A549 (cell line): ENCODE results near the gene SHF. TPM values are rescaled to one million over a fixed set of nuclear protein-coding genes. Genes with fewer than 3 reads are reported as not detected.

Source experiments
- ATAC-seq, 2 experiments: fragments of 200-7000 bp in 1 of 2; fragments of >200 bp in 1 of 2; cut with Nextera tagmentation in 1 of 2; cut with Tn5 transposase in 1 of 2; 3 replicates each; pipeline versions ENCODE4 v1.8.0 to v1.9.1; 2018 to 2020; ENCODE audit warnings: mild to moderate bottlenecking in 1 of 2, moderate library complexity in 1 of 2
- CTCF ChIA-PET: fragments of 300-600 bp; sonication (Branson Sonifier 250); formaldehyde crosslinking; extraction: SDS; loops from one replicate; lab custom pipeline; 2021; ENCODE audit warnings: antibody characterized with exemption, inconsistent platforms; lab: Yijun Ruan, JAX
- POLR2A ChIA-PET: fragments of 350-600 bp; formaldehyde crosslinking; extraction: SDS; loops from one replicate; lab custom pipeline; 2021; ENCODE audit warnings: antibody characterized with exemption, inconsistent platforms; lab: Yijun Ruan, JAX
- DNase-seq, 2 experiments: peaks; one replicate each; pipeline versions ENCODE4 v3.0.0 to v3.0.0-alpha.2; 2011 to 2016; ENCODE audit warnings: low read depth in 1 of 2, low spot score in 1 of 2
- FAIRE-seq: peaks from 2 replicates; lab custom pipeline; 2011; peaks lifted over from hg19 to GRCh38; lab: Jason Lieb, UNC
- H3K27ac ChIP-seq, 2 experiments: fragments of >200 bp; sonication (Bioruptor Twin); formaldehyde crosslinking; 3 replicates each; pipeline ENCODE4 v1.5.1; 2016 to 2017
- H3K4me1 ChIP-seq: fragments of >200 bp; sonication (Bioruptor Twin); formaldehyde crosslinking; 3 replicates; pipeline ENCODE4 v1.6.1; 2016
- H3K4me2 ChIP-seq: fragments of >200 bp; sonication (Bioruptor Twin); formaldehyde crosslinking; 3 replicates; pipeline ENCODE4 v1.6.1; 2016
- H3K4me3 ChIP-seq: fragments of >200 bp; sonication (Bioruptor Twin); formaldehyde crosslinking; 3 replicates; pipeline ENCODE4 v1.5.1; 2016
- H3K9me3 ChIP-seq: fragments of >200 bp; sonication (Bioruptor Twin); formaldehyde crosslinking; 3 replicates; pipeline ENCODE4 v1.6.1; 2016
- ATOH8 ChIP-seq: fragments of 250-450 bp; sonication (Bioruptor Pico); IDR thresholded peaks from 2 replicates; pipeline ENCODE4 v1.5.0; 2020; ENCODE audit warnings: low read depth, mild to moderate bottlenecking, moderate library complexity
- BCL3 ChIP-seq: fragments of >200 bp; sonication (Bioruptor Twin); formaldehyde crosslinking; IDR thresholded peaks from 3 replicates; pipeline ENCODE4 v1.6.1; 2016
- CBX8 ChIP-seq: fragments of 200-600 bp; sonication (generic); IDR thresholded peaks from 2 replicates; pipeline ENCODE4 v1.6.1; 2016
- CHD2 ChIP-seq: fragments of 150-350 bp; IDR thresholded peaks from 2 replicates; pipeline ENCODE4 v1.6.1; 2014; ENCODE audit warnings: low read length; ENCODE audit not compliant: partially characterized antibody
- EHF ChIP-seq: fragments of 250-450 bp; sonication (Bioruptor Pico); IDR thresholded peaks from 2 replicates; pipeline ENCODE4 v1.5.0; 2020; ENCODE audit warnings: mild to moderate bottlenecking
- ELK1 ChIP-seq: fragments of 150-350 bp; IDR thresholded peaks from 2 replicates; pipeline ENCODE4 v1.6.1; 2014; ENCODE audit warnings: low read depth, mild to moderate bottlenecking, low read length
- EP300 ChIP-seq, 2 experiments: fragments of >200 bp; sonication (Bioruptor Twin); formaldehyde crosslinking; IDR thresholded peaks; 2 replicates in 1 of 2; 3 replicates in 1 of 2; pipeline ENCODE4 v1.6.1; 2016 to 2017
- FOSB ChIP-seq: fragments of 250-450 bp; sonication (Bioruptor Pico); IDR thresholded peaks from 2 replicates; pipeline ENCODE4 v1.5.0; 2020; ENCODE audit warnings: mild to moderate bottlenecking, moderate library complexity
- GATA3 ChIP-seq: IDR thresholded peaks from 2 replicates; pipeline ENCODE4 v1.6.1; 2012; ENCODE audit warnings: borderline replicate concordance
- HDAC2 ChIP-seq: fragments of 200-600 bp; sonication (generic); IDR thresholded peaks from 2 replicates; pipeline ENCODE4 v1.6.1; 2016
- HEYL ChIP-seq: fragments of 250-450 bp; sonication (Bioruptor Pico); IDR thresholded peaks from 2 replicates; pipeline ENCODE4 v1.8.0; 2021; ENCODE audit warnings: mild to moderate bottlenecking, moderate library complexity
- HMGXB4 ChIP-seq: fragments of 250-450 bp; sonication (Bioruptor Pico); IDR thresholded peaks from 2 replicates; pipeline ENCODE4 v1.5.0; 2021; ENCODE audit warnings: mild to moderate bottlenecking, moderate library complexity, borderline replicate concordance
- HOXB5 ChIP-seq: fragments of 250-450 bp; sonication (Bioruptor Pico); IDR thresholded peaks from 2 replicates; pipeline ENCODE4 v1.5.0; 2020; ENCODE audit warnings: mild to moderate bottlenecking, moderate library complexity
- JUNB ChIP-seq: fragments of >200 bp; sonication (Bioruptor Twin); formaldehyde crosslinking; IDR thresholded peaks from 2 replicates; pipeline ENCODE4 v1.6.1; 2016
- MAX ChIP-seq: IDR thresholded peaks from 2 replicates; pipeline ENCODE4 v1.6.1; 2012
- NFE2L2 ChIP-seq: fragments of 150-350 bp; conservative IDR thresholded peaks from 2 replicates; pipeline ENCODE4 v1.6.1; 2014; ENCODE audit warnings: low read length
- NPAS2 ChIP-seq: fragments of 250-450 bp; sonication (Bioruptor Pico); IDR thresholded peaks from 2 replicates; pipeline ENCODE4 v1.8.0; 2022; ENCODE audit warnings: mild to moderate bottlenecking, moderate library complexity, borderline replicate concordance
- PBX3 ChIP-seq: IDR thresholded peaks from 2 replicates; pipeline ENCODE4 v1.6.1; 2012
- PHF8 ChIP-seq: fragments of 200-600 bp; sonication (generic); IDR thresholded peaks from 2 replicates; pipeline ENCODE4 v1.6.1; 2016; ENCODE audit warnings: low read depth, mild to moderate bottlenecking, antibody characterized with exemption, moderate library complexity, borderline replicate concordance
- POLR2A ChIP-seq: IDR thresholded peaks from 2 replicates; pipeline ENCODE4 v1.6.1; 2012; ENCODE audit warnings: mild to moderate bottlenecking, low read length
- POLR2AphosphoS2 ChIP-seq: conservative IDR thresholded peaks from 2 replicates; pipeline ENCODE4 v1.6.1; 2012; ENCODE audit warnings: low read length, improper control_type of control experiment, inconsistent platforms
- RARB ChIP-seq: fragments of 250-450 bp; sonication (Bioruptor Pico); IDR thresholded peaks from 2 replicates; pipeline ENCODE4 v1.8.0; 2021; ENCODE audit warnings: mild to moderate bottlenecking, moderate library complexity
- RCOR1 ChIP-seq: fragments of 150-350 bp; IDR thresholded peaks from 2 replicates; pipeline ENCODE4 v1.6.1; 2014; ENCODE audit warnings: antibody characterized with exemption, low read length, low read depth
- RFX5 ChIP-seq: fragments of 450-650 bp; IDR thresholded peaks from 2 replicates; pipeline ENCODE4 v1.7.1; 2014; ENCODE audit warnings: antibody characterized with exemption, mild to moderate bottlenecking, moderate library complexity
- RNF2 ChIP-seq: fragments of 200-600 bp; sonication (generic); IDR thresholded peaks from 2 replicates; pipeline ENCODE4 v1.6.1; 2016; ENCODE audit warnings: low read depth, mild to moderate bottlenecking, antibody characterized with exemption, moderate library complexity, borderline replicate concordance
- SMC3 ChIP-seq: fragments of >200 bp; sonication (Bioruptor Twin); formaldehyde crosslinking; IDR thresholded peaks from 3 replicates; pipeline ENCODE4 v1.6.1; 2018; ENCODE audit warnings: inconsistent platforms
- USF2 ChIP-seq: fragments of 450-650 bp; IDR thresholded peaks from 2 replicates; pipeline ENCODE4 v1.6.1; 2014; ENCODE audit warnings: antibody characterized with exemption
- ZC3H11A ChIP-seq: fragments of 450-650 bp; IDR thresholded peaks from 2 replicates; pipeline ENCODE4 v1.6.1; 2014; ENCODE audit warnings: antibody characterized with exemption, mild to moderate bottlenecking
- ZFP36 ChIP-seq: fragments of 450-650 bp; IDR thresholded peaks from 2 replicates; pipeline ENCODE4 v1.6.1; 2014; ENCODE audit warnings: borderline replicate concordance; ENCODE audit not compliant: partially characterized antibody
- WGBS: methylation state at CpG from one replicate; pipeline ENCODE4 v1.1.6; 2017; ENCODE audit errors: missing lambda C conversion rate; 5-methylcytosine and 5-hydroxymethylcytosine counted together
- polyA plus RNA-seq, 4 experiments: library from polyadenylated mRNA; depleted of rRNA in 3 of 4; stranded (reverse); fragments of >200 nt; fragmentation: RNase III in 1 of 4; extraction: RNeasy Plus Mini Kit Qiagen cat#74134 plus additional on column Dnase treatment in 1 of 4; gene quantifications; 2 replicates in 3 of 4; 3 replicates in 1 of 4; pipeline ENCODE4 v1.2.3, GENCODE V29; 2011 to 2017

The SHF gene
- polyA plus RNA-seq, 2 of the 4 experiments (the other 2 are of a cell fraction) = 0.36 to 0.85 TPM

- H3K4me3 ChIP-seq = no peak overlapping the region
- ChIA-PET CTCF (interaction anchor here (2.1 kb wide), 1 partner anchor 16 kb away, joined by 6 read pairs; no protein-coding TSS in a partner anchor), POLR2A (no interaction called here)
- WGBS = 70% methylated on average over 3 of the region's 7 CpGs
- TF ChIP-seq EHF (CRISPR knock-in tag) (no peak), ZFP36 (no peak), ELK1 (no peak), HEYL (CRISPR knock-in tag) (no peak), POLR2A (no peak), NPAS2 (CRISPR knock-in tag) (no peak), EP300 (IDR thresholded peaks at IDR 0.05) (no peak), HDAC2 (no peak), RCOR1 (no peak), RFX5 (no peak), RNF2 (no peak), PBX3 (no peak), POLR2AphosphoS2 (no peak), RARB (CRISPR knock-in tag) (no peak), HMGXB4 (CRISPR knock-in tag) (no peak), BCL3 (no peak)
- no peak overlapping the region for H3K27ac ChIP-seq
- H3K4me1 ChIP-seq = no peaks in the 10 kb centered on the region
- H3K4me2 ChIP-seq = no peak overlapping the region
- no peak for ATAC-seq
- no peaks in the 10 kb centered on the region for H3K9me3 ChIP-seq
- no peak for FAIRE-seq
- DNase-seq = no peak
Observed at GRCh38 chr15:45134046-45134445, 53.7 kb downstream of the SHF start.

GRCh38 chr15:45133561-45133920 lies 54.2 kb downstream of the SHF start:
- DNase-seq = no peak
- ChIA-PET CTCF (interaction anchor here (1.6 to 2.1 kb wide), 2 partner anchors 12 to 15 kb away, joined by 4 to 6 read pairs; no protein-coding TSS in a partner anchor), POLR2A (no interaction called here)
- Histone ChIP-seq H3K9me3 (no peaks in the 10 kb centered on the region), H3K27ac (no peak overlapping the region), H3K4me1 (no peaks in the 10 kb centered on the region), H3K4me3 (no peak overlapping the region), H3K4me2 (no peak overlapping the region)
- WGBS = 74% methylated on average over 5 of the region's 5 CpGs
- ATAC-seq = no peak
- TF ChIP-seq USF2 (no peak), JUNB (no peak), CBX8 (no peak), SMC3 (no peak), PHF8 (no peak), FOSB (CRISPR knock-in tag) (no peak), ZC3H11A (no peak), CHD2 (no peak), MAX (no peak), HOXB5 (CRISPR knock-in tag) (no peak), NFE2L2 (no peak), RCOR1 (no peak), GATA3 (no peak), EP300 (IDR thresholded peaks at IDR 0.05) (no peak), ATOH8 (no peak)
- no peak for FAIRE-seq
